ENCODE measurements around the gene RET.

Gene RET

GRCh38 chr10:43174969-43175368 lies 98.1 kb downstream of the RET start:
- DNase-seq, result no peak

- DNase-seq, result no peak
These were observed 99.4 kb downstream of the RET start for GRCh38 chr10:43176271-43176670.

GRCh38 chr10:43177595-43177994 lies 100.7 kb downstream of the RET start:
- DNase-seq, result no peak
